K562 (cell line): ENCODE measurements around the gene TMEM214. TPM values are rescaled to one million over a fixed set of nuclear protein-coding genes. Genes with fewer than 3 reads are reported as not detected.

Experiments
- ATAC-seq: fragments of 200-7000 bp; cut with Tn5 transposase; 3 replicates; pipeline ENCODE4 v1.9.1; 2020; ENCODE audit warnings: moderate library complexity
- BruUV-seq: library from RNA; stranded (reverse); fragments of 400-500 nt; replicated peaks from 2 replicates; lab custom pipeline; 2021; lab: Mats Ljungman, UMichigan
- CTCF ChIA-PET: fragments of 300-600 bp; formaldehyde crosslinking; extraction: SDS; loops from one replicate; lab custom pipeline; 2021; ENCODE audit warnings: low intra/inter-chr PET ratio; lab: Yijun Ruan, JAX
- POLR2A ChIA-PET: fragments of 300-600, 350-650 bp; sonication (Branson Sonifier 250); formaldehyde crosslinking; extraction: SDS; loops from one replicate; lab custom pipeline; 2021; ENCODE audit warnings: antibody characterized with exemption, inconsistent platforms; lab: Yijun Ruan, JAX
- DNase-seq, 4 experiments: peaks; one replicate each; pipeline versions ENCODE4 v3.0.0 to v3.0.0-alpha.2; 2011 to 2018; ENCODE audit warnings: low spot score in 3 of 4, mixed read lengths in 3 of 4; ENCODE audit errors: extremely low read depth in 1 of 4
- FAIRE-seq: peaks from 2 replicates; lab custom pipeline; 2011; peaks lifted over from hg19 to GRCh38; lab: Jason Lieb, UNC
- H2AFZ ChIP-seq: 2 replicates; pipeline ENCODE4 v1.6.0; 2011; ENCODE audit warnings: low read depth, low read length, control low read depth, inconsistent platforms
- H3K27ac ChIP-seq: fragments of 200-600 bp; 3 replicates; pipeline ENCODE4 v1.8.0; 2011; ENCODE audit warnings: low read depth, mild to moderate bottlenecking, control low read depth, inconsistent platforms, low read length, moderate library complexity, mixed read lengths; ENCODE audit errors: extremely low read depth
- H3K27me3 ChIP-seq, 2 experiments: fragments of 300-600 bp in 1 of 2; 2 replicates in 1 of 2; 3 replicates in 1 of 2; pipeline versions ENCODE4 v1.6.0 to v1.8.0; 2011; ENCODE audit warnings: inconsistent platforms in 2 of 2, low read length in 2 of 2, mild to moderate bottlenecking in 1 of 2, mixed read lengths in 1 of 2, moderate library complexity in 1 of 2; ENCODE audit not compliant: control insufficient read depth in 2 of 2, insufficient read depth in 2 of 2
- H3K36me3 ChIP-seq: fragments of 300-600 bp; 3 replicates; pipeline ENCODE4 v1.8.0; 2011; ENCODE audit warnings: mild to moderate bottlenecking, low read length, inconsistent platforms; ENCODE audit not compliant: control insufficient read depth, insufficient read depth
- H3K4me1 ChIP-seq, 2 experiments: fragments of 200-600 bp in 1 of 2; replicated peaks in 1 of 2; 2 replicates in 1 of 2; 3 replicates in 1 of 2; pipeline versions ENCODE4 v1.5.1 to v1.8.0; 2011; ENCODE audit warnings: inconsistent platforms in 2 of 2, low read length in 2 of 2, mild to moderate bottlenecking in 1 of 2, mixed read lengths in 1 of 2, moderate library complexity in 1 of 2; ENCODE audit not compliant: control insufficient read depth in 2 of 2, insufficient read depth in 2 of 2
- H3K4me2 ChIP-seq: 2 replicates; pipeline ENCODE4 v1.6.1; 2011; ENCODE audit warnings: low read length, control low read depth, inconsistent platforms, mixed read lengths; ENCODE audit not compliant: insufficient read depth
- H3K4me3 ChIP-seq: fragments of 200-600 bp; sonication (generic), shearing (Covaris generic); 2 replicates; pipeline ENCODE4 v1.5.1; 2016; ENCODE audit warnings: control low read depth, inconsistent platforms
- H3K79me2 ChIP-seq: fragments of 200-600 bp; 3 replicates; pipeline ENCODE4 v1.8.0; 2011; ENCODE audit warnings: low read length, inconsistent platforms; ENCODE audit not compliant: control insufficient read depth, insufficient read depth
- H3K9ac ChIP-seq, 2 experiments: 2 replicates each; pipeline versions ENCODE4 v1.6.0 to v1.6.1; 2011; ENCODE audit warnings: low read depth in 2 of 2, low read length in 2 of 2, control low read depth in 1 of 2, inconsistent platforms in 1 of 2, mild to moderate bottlenecking in 1 of 2, mixed read lengths in 1 of 2; ENCODE audit not compliant: insufficient read depth in 1 of 2
- H3K9me1 ChIP-seq: one replicate; pipeline ENCODE4 v1.6.0; 2011; ENCODE audit warnings: inconsistent platforms, mild to moderate bottlenecking, low read length, moderate library complexity; ENCODE audit not compliant: control insufficient read depth, insufficient read depth
- H3K9me3 ChIP-seq: replicated peaks from 2 replicates; pipeline ENCODE4 v1.5.1; 2011; ENCODE audit warnings: low read depth, low read length, inconsistent platforms; ENCODE audit not compliant: control insufficient read depth, insufficient read depth
- H4K20me1 ChIP-seq: replicated peaks from 2 replicates; pipeline ENCODE4 v1.6.1; 2011; ENCODE audit warnings: low read length, inconsistent platforms, mixed read lengths; ENCODE audit not compliant: control insufficient read depth, insufficient read depth
- CC2D1A ChIP-seq: fragments of 450-650 bp; IDR thresholded peaks from 2 replicates; pipeline ENCODE4 v1.6.1; 2017; ENCODE audit warnings: mild to moderate bottlenecking
- CEBPG ChIP-seq, 3 experiments: fragments of 200-800 bp in 1 of 3; sonication (Bioruptor generic) in 1 of 3; sonication (generic) in 1 of 3; formaldehyde crosslinking in 1 of 3; IDR thresholded peaks in 2 of 3; conservative IDR thresholded peaks in 1 of 3; 2 replicates each; pipeline versions ENCODE4 v1.6.1 to v1.8.0; 2016 to 2022; ENCODE audit warnings: missing compliant biosample characterization in 2 of 3, missing genetic modification characterization in 2 of 3, mild to moderate bottlenecking in 1 of 3, missing genetic modification reagents in 1 of 3
- CHD4 ChIP-seq: fragments of 200-600 bp; sonication (generic); IDR thresholded peaks from 3 replicates; pipeline ENCODE4 v1.6.1; 2012; ENCODE audit warnings: low read depth, mild to moderate bottlenecking, mixed read lengths, low read length, inconsistent platforms; ENCODE audit not compliant: insufficient read depth, insufficient replicate concordance, poor library complexity, severe bottlenecking
- DACH1 ChIP-seq: fragments of 450-650 bp; IDR thresholded peaks from 2 replicates; pipeline ENCODE4 v1.6.1; 2018; ENCODE audit not compliant: partially characterized antibody
- DMBX1 ChIP-seq: fragments of 250-450 bp; sonication (Bioruptor Pico); IDR thresholded peaks from 2 replicates; pipeline ENCODE4 v1.8.0; 2022; ENCODE audit warnings: inconsistent platforms, mild to moderate bottlenecking, moderate library complexity, borderline replicate concordance
- E2F3 ChIP-seq: fragments of 250-450 bp; sonication (Bioruptor Pico); IDR thresholded peaks from 2 replicates; pipeline ENCODE4 v1.4.0; 2020; ENCODE audit warnings: mild to moderate bottlenecking
- E2F8 ChIP-seq: fragments of 450-650 bp; IDR thresholded peaks from 2 replicates; pipeline ENCODE4 v1.7.1; 2018; ENCODE audit warnings: mild to moderate bottlenecking, low read depth; ENCODE audit not compliant: partially characterized antibody
- HOMEZ ChIP-seq: fragments of 250-450 bp; sonication (Bioruptor Pico); IDR thresholded peaks from 2 replicates; pipeline ENCODE4 v1.4.0; 2020; ENCODE audit warnings: mild to moderate bottlenecking, moderate library complexity
- ILK ChIP-seq: fragments of 450-650 bp; IDR thresholded peaks from 2 replicates; pipeline ENCODE4 v1.6.1; 2016; ENCODE audit warnings: missing genetic modification characterization, low read depth, mild to moderate bottlenecking, missing compliant biosample characterization, moderate library complexity, borderline replicate concordance
- LEF1 ChIP-seq: fragments of 450-650 bp; IDR thresholded peaks from 2 replicates; pipeline ENCODE4 v1.6.1; 2016; ENCODE audit warnings: mild to moderate bottlenecking
- SP1 ChIP-seq: sonication (generic); formaldehyde crosslinking; IDR thresholded peaks from 2 replicates; pipeline ENCODE4 v1.8.1; 2022; ENCODE audit warnings: mild to moderate bottlenecking, missing genetic modification reagents
- ZNF384 ChIP-seq: IDR thresholded peaks from 2 replicates; pipeline ENCODE4 v1.6.1; 2012; ENCODE audit warnings: low read depth, low read length, improper control_type of control experiment
- ZNF764 ChIP-seq: fragments of 250-450 bp; sonication (Bioruptor Pico); IDR thresholded peaks from 2 replicates; pipeline ENCODE4 v1.4.0; 2020; ENCODE audit warnings: low read depth, mild to moderate bottlenecking, moderate library complexity
- ZSCAN29 ChIP-seq: fragments of 450-650 bp; IDR thresholded peaks from 2 replicates; pipeline ENCODE4 v1.6.1; 2017
- WGBS: fragments of 100-300 bp; shearing (Covaris generic); methylation state at CpG from one replicate; pipeline ENCODE4 v1.1.6; 2016; ENCODE audit warnings: low coverage, mixed read lengths; ENCODE audit not compliant: insufficient coverage; ENCODE audit errors: missing lambda C conversion rate; 5-methylcytosine and 5-hydroxymethylcytosine counted together
- in situ Hi-C: fragments of 300-500 bp; cut with MboI; formaldehyde crosslinking; loops from 4 replicates; pipeline ENCODE4 v1.15.0; 2018; ENCODE audit warnings: inconsistent platforms, mixed read lengths
- intact Hi-C: fragments of 100-400 bp; cut with micrococcal nuclease; formaldehyde crosslinking; loops from 2 replicates; pipeline ENCODE4 v1.14.2; 2022
- polyA plus RNA-seq, 8 experiments: library from polyadenylated mRNA; depleted of rRNA in 4 of 8; stranded (reverse) in 5 of 8; unstranded in 3 of 8; fragments of >200 nt; fragmentation: Nextera tagmentation in 2 of 8; fragmentation: Illumina TruSeq in 1 of 8; extraction: Ambion mirVana in 2 of 8; extraction: Trizol in 1 of 8; gene quantifications; 2 replicates each; pipeline versions ENCODE4 v1.2.1 to v1.2.3, GENCODE V29; 2011 to 2014; ENCODE audit warnings: inconsistent platforms in 1 of 8, missing spikeins in 1 of 8
- total RNA-seq, 7 experiments: library from RNA; depleted of rRNA in 6 of 7; stranded (reverse); fragments of >200 nt in 6 of 7; fragmentation: Illumina TruSeq in 2 of 7; extraction: Trizol in 2 of 7; gene quantifications; 2 replicates each; pipeline versions ENCODE4 v1.2.1 to v1.2.3, GENCODE V29; 2011 to 2021; ENCODE audit warnings: low replicate concordance in 1 of 7

TMEM214 gene
- total and polyA plus RNA-seq, 9 of the 15 experiments (the other 6 are each of a cell fraction or from before 2014, with no cell fraction given): 11.4 to 81.4 (median 44.1) TPM

GRCh38 chr2:27053321-27053720 lies 20.6 kb downstream of the TMEM214 start:
- POLR2A ChIA-PET: interaction anchor here (0.8 to 10.5 kb wide), 3 partner anchors 7 to 25 kb away, joined by 3 to 112 read pairs (median 24); partner anchors contain the start of gene EMILIN1
- BruUV-seq: no TSS peak
- no peak for FAIRE-seq

More at GRCh38 chr2:27053321-27053720, 20.6 kb downstream of the TMEM214 start:
- no peaks in the 10 kb centered on the region for H3K9me3 ChIP-seq
- TF ChIP-seq CC2D1A (no peak), E2F8 (no peak), CHD4 (no peak), SP1 (CRISPR knock-in tag) (0 out of 2 replicates have a peak, but pooled peaks have one; percentile 21), HOMEZ (CRISPR knock-in tag) (no peak), ILK (no peak), ZSCAN29 (no peak), CEBPG (CRISPR knock-in tag; IDR thresholded peaks at IDR 0.05) (0 out of 2 replicates have a peak, but pooled peaks have one; percentile 9), CEBPG (tag; conservative IDR thresholded peaks at IDR 0.05 in 1 of 2, IDR thresholded peaks at IDR 0.05 in 1 of 2) (no peak), LEF1 (no peak), E2F3 (no peak), DMBX1 (CRISPR knock-in tag) (no peak), ZNF764 (CRISPR knock-in tag) (no peak), DACH1 (no peak), ZNF384 (no peak)
- TF ChIP-seq, all 486 proteins: peak for 2
- no peaks in the 10 kb centered on the region for H3K9me1 ChIP-seq
- H3K27ac ChIP-seq: no peak overlapping the region
- WGBS: 77% methylated on average over 11 of the region's 11 CpGs
- CTCF ChIA-PET: no interaction called here
- intact Hi-C loops: no loop called here
- in situ Hi-C loops: no loop called here
- DNase-seq: no peak
- peak overlapping the region in 1 of 2 experiments; percentile 54; a peak in 2 of 4 replicates for H3K9ac ChIP-seq
- no peaks in the 10 kb centered on the region for H3K27me3 ChIP-seq
- H4K20me1 ChIP-seq: no peaks in the 10 kb centered on the region; the same call in 1 of the 2 replicates
- peaks cover 28 to 36% of the 10 kb centered on the region in 2 experiments; a peak in 4 of 5 replicates for H3K4me1 ChIP-seq
- H3K4me3 ChIP-seq: no peak overlapping the region
- peaks cover 54% of the 10 kb centered on the region for H3K36me3 ChIP-seq
- H3K79me2 ChIP-seq: 0 out of 3 replicates have a peak, but pooled peaks cover 5% of the 10 kb centered on the region
- H2AFZ ChIP-seq: no peak overlapping the region
- H3K4me2 ChIP-seq: no peak overlapping the region
- ATAC-seq: no peak
